Astrocyte (in vitro differentiated cells and primary cell): ENCODE measurements around the gene FAM78B.

Source experiments
- CTCF ChIP-seq: IDR thresholded peaks from 2 replicates; pipeline ENCODE4 v1.5.1; 2011; ENCODE audit warnings: low read depth, mild to moderate bottlenecking, inconsistent platforms, low read length, moderate library complexity; ENCODE audit not compliant: insufficient read depth
- EZH2 ChIP-seq: IDR thresholded peaks from 2 replicates; pipeline ENCODE4 v1.6.1; 2012; ENCODE audit warnings: mild to moderate bottlenecking, low read length, inconsistent platforms; ENCODE audit not compliant: insufficient read depth

- TF ChIP-seq EZH2 (no peak), CTCF (no peak)
Measured at GRCh38 chr1:166116026-166116425, 50.8 kb downstream of the FAM78B start.
